Skeletal muscle tissue (tissue), 4 donors: Measurements from ENCODE around the gene OTOGL. TPM values are rescaled to one million over a fixed set of nuclear protein-coding genes. Genes with fewer than 3 reads are reported as not detected.

Experiments used
- H3K27ac ChIP-seq: one replicate; pipeline ENCODE4 v1.7.0; 2013; ENCODE audit warnings: mild to moderate bottlenecking, low read depth, low read length, inconsistent platforms
- H3K27me3 ChIP-seq, 3 donors: one replicate each; pipeline ENCODE4 v1.7.0; 2013; ENCODE audit warnings: low read length in 3 of 3; ENCODE audit not compliant: control insufficient read depth in 3 of 3, insufficient read depth in 3 of 3
- H3K36me3 ChIP-seq, 3 donors: one replicate each; pipeline ENCODE4 v1.7.0; 2013; ENCODE audit warnings: low read length in 3 of 3; ENCODE audit not compliant: control insufficient read depth in 3 of 3, insufficient read depth in 3 of 3
- H3K4me1 ChIP-seq, 3 donors: one replicate each; pipeline ENCODE4 v1.7.0; 2013; ENCODE audit warnings: low read length in 3 of 3, mild to moderate bottlenecking in 3 of 3; ENCODE audit not compliant: control insufficient read depth in 3 of 3, insufficient read depth in 3 of 3
- H3K4me3 ChIP-seq, 3 donors: one replicate each; pipeline ENCODE4 v1.7.0; 2013; ENCODE audit warnings: low read length in 3 of 3
- H3K9ac ChIP-seq, 3 donors: one replicate each; pipeline ENCODE4 v1.7.0; 2013; ENCODE audit warnings: low read length in 3 of 3, mild to moderate bottlenecking in 3 of 3, moderate library complexity in 2 of 3, low read depth in 1 of 3
- H3K9me3 ChIP-seq, 3 donors: one replicate each; pipeline ENCODE4 v1.7.0; 2013; ENCODE audit warnings: low read length in 3 of 3; ENCODE audit not compliant: control insufficient read depth in 3 of 3
- total RNA-seq: library from RNA; depleted of rRNA; stranded (reverse); fragments of >200 nt; gene quantifications from one replicate; pipeline ENCODE4 v1.2.3, GENCODE V29; 2014
- donor health status: Osteomylitis.

The OTOGL gene
- total RNA-seq, 1 donor from 2014 or later: 0.52 TPM

GRCh38 chr12:80195074-80195726, 95.9 kb downstream of the OTOGL start:
- Histone ChIP-seq H3K36me3 (no peaks in the 10 kb centered on the region), H3K27ac (no peak overlapping the region)

DNA sequence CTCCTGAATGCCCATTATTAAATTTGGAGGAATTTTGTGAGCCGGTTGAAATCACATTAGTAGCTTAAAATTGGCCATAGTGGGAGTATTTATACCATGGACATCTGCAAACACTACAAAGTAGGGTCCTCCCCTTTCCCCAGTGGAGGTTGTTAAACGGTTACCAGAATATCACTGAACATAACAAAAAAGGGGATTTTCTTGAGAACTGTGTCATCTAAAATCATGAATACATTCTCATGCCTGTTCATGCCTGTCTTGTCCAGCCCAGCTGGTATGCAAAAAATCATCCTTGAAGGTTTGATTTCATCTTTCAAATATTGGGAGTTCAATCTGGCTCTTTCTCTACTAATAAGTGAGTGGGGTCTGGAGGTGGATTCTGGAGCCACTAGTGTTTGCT, 96.4 kb downstream of the OTOGL start:
- no peaks in the 10 kb centered on the region for H3K27me3 ChIP-seq
- no peaks in the 10 kb centered on the region for H3K4me1 ChIP-seq
- H3K36me3 ChIP-seq: no peaks in the 10 kb centered on the region
- no peak overlapping the region for H3K4me3 ChIP-seq
- H3K9me3 ChIP-seq: no peaks in the 10 kb centered on the region
- H3K9ac ChIP-seq: no peak overlapping the region
- H3K27ac ChIP-seq: no peak overlapping the region

More at GRCh38 chr12:80195074-80195726, 95.9 kb downstream of the OTOGL start:
- H3K9me3 ChIP-seq: no peaks in the 10 kb centered on the region
- H3K9ac ChIP-seq: no peak overlapping the region
- H3K4me1 ChIP-seq: no peaks in the 10 kb centered on the region
- no peak overlapping the region for H3K4me3 ChIP-seq
- no peaks in the 10 kb centered on the region for H3K27me3 ChIP-seq

DNA sequence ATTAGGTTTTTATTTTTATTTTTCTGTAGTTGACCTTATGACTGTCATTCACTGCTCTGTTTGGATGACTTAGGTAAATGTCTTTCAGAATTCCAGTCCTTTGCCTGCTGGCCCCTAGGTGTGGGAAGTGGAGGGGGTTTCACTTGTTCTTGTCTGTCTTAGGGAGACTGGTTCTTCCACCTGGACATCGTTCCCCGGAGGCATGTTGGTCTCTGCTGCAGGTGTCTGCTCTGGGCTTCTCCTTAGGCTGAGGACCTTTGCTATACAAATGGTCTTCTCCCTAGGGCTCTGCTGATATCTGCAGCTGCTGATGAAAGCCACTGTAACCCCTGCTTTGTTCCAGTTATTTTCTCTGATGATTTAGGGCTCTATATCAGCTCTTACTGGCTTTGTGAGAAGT, 97.1 kb downstream of the OTOGL start:
- Histone ChIP-seq H3K27ac (no peak overlapping the region), H3K27me3 (no peaks in the 10 kb centered on the region), H3K4me1 (no peaks in the 10 kb centered on the region)

DNA sequence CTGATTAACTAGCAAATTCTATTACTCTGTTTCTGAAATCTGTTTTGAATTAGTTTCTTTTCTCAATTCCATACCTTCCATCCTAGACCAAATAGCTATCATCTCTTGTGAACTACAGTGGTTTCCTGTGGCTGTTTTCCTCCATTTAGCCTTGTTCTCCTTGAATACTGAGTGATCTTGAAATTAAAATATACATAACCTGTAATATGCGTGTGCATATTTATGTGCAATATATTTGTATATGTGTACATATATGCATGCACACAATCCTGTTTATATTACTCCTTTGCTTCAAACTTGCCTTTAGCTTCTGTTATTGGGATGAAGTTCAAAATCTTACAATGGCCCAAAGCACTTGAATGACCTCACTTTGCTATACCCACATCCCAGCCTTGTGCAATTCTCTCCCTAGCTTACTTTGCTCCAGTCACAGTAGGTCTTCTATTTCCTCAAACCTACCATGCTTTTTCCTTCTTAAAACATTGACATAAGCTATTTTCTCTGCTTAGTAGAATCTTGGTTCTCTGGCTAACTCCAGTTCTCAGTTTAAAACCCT, 99.5 kb downstream of the OTOGL start:
- no peaks in the 10 kb centered on the region for H3K27me3 ChIP-seq
- H3K4me3 ChIP-seq: no peak overlapping the region
- no peaks in the 10 kb centered on the region for H3K36me3 ChIP-seq
- no peaks in the 10 kb centered on the region for H3K4me1 ChIP-seq
- H3K9ac ChIP-seq: no peak overlapping the region
- no peak overlapping the region for H3K27ac ChIP-seq
- H3K9me3 ChIP-seq: no peaks in the 10 kb centered on the region

More for the DNA sequence above, 97.1 kb downstream of the OTOGL start:
- Histone ChIP-seq H3K36me3 (no peaks in the 10 kb centered on the region), H3K9ac (no peak overlapping the region), H3K9me3 (no peaks in the 10 kb centered on the region), H3K4me3 (no peak overlapping the region)

DNA sequence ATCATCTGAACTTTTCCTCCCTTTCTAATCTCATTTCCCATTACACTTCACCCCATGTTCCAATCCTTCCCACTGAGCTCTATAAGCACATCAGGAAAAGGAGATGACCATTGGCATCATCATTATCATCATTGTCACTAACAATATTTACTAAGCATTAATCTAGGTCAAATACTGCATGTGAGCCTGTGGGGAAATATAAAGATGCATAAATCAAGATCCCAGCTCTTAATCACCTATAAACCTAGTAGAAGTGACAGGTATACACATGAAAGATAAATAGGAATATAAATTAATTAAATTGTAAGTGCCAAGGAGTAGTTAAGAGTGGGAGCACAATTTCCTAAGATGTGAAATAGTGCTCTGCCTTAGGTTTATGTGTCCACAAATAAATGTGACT, 100.6 kb downstream of the OTOGL start:
- Histone ChIP-seq H3K36me3 (no peaks in the 10 kb centered on the region), H3K27ac (no peak overlapping the region), H3K27me3 (no peaks in the 10 kb centered on the region), H3K9me3 (no peaks in the 10 kb centered on the region), H3K9ac (no peak overlapping the region), H3K4me1 (no peaks in the 10 kb centered on the region), H3K4me3 (no peak overlapping the region)

GRCh38 chr12:80200414-80200813, 101.1 kb downstream of the OTOGL start:
- H3K9ac ChIP-seq: no peak overlapping the region
- H3K4me1 ChIP-seq: no peaks in the 10 kb centered on the region
- no peaks in the 10 kb centered on the region for H3K36me3 ChIP-seq
- H3K4me3 ChIP-seq: no peak overlapping the region
- no peak overlapping the region for H3K27ac ChIP-seq
- H3K9me3 ChIP-seq: no peaks in the 10 kb centered on the region
- no peaks in the 10 kb centered on the region for H3K27me3 ChIP-seq

- no peak overlapping the region for H3K9ac ChIP-seq
- H3K27me3 ChIP-seq: no peaks in the 10 kb centered on the region
- no peaks in the 10 kb centered on the region for H3K9me3 ChIP-seq
- H3K27ac ChIP-seq: no peak overlapping the region
- no peaks in the 10 kb centered on the region for H3K4me1 ChIP-seq
- no peaks in the 10 kb centered on the region for H3K36me3 ChIP-seq
- H3K4me3 ChIP-seq: no peak overlapping the region
Observed at GRCh38 chr12:80201908-80202307, 102.6 kb downstream of the OTOGL start.

DNA sequence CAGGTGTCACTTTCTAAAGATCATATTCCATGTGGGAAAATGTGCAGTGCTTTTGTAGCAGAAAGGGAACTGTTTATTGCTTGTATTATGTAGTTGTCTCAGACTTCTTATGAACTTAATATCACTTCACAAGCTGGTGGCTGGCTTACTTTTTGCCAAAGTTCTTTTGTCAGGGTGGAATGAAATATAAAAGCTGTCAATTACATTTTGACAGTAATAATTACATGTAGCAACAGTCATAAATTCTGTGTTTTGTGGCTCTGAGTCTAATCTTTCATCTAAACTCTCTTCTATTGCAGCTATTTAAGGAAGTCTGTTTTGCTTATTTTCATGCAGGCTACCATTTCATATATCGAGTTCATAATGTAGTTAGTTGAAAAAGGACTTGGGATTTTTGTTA, 106.6 kb downstream of the OTOGL start:
- Histone ChIP-seq H3K4me1 (no peaks in the 10 kb centered on the region), H3K9me3 (no peaks in the 10 kb centered on the region), H3K36me3 (no peaks in the 10 kb centered on the region), H3K9ac (no peak overlapping the region), H3K4me3 (no peak overlapping the region), H3K27me3 (no peaks in the 10 kb centered on the region), H3K27ac (no peak overlapping the region)

- no peak overlapping the region for H3K27ac ChIP-seq
- H3K4me3 ChIP-seq: no peak overlapping the region
- no peaks in the 10 kb centered on the region for H3K27me3 ChIP-seq
- H3K9ac ChIP-seq: no peak overlapping the region
- no peaks in the 10 kb centered on the region for H3K4me1 ChIP-seq
- H3K36me3 ChIP-seq: no peaks in the 10 kb centered on the region
- H3K9me3 ChIP-seq: no peaks in the 10 kb centered on the region
Observed at GRCh38 chr12:80208071-80208470, 108.7 kb downstream of the OTOGL start.

GRCh38 chr12:80211671-80212070, 112.3 kb downstream of the OTOGL start:
- Histone ChIP-seq H3K9me3 (no peaks in the 10 kb centered on the region), H3K9ac (no peak overlapping the region), H3K27me3 (no peaks in the 10 kb centered on the region), H3K36me3 (no peaks in the 10 kb centered on the region), H3K4me1 (no peaks in the 10 kb centered on the region), H3K4me3 (no peak overlapping the region), H3K27ac (no peak overlapping the region)
